Heart left ventricle (tissue), 13 donors: ENCODE data around the gene MOGAT1.

Experiments
- POLR2A ChIP-seq, 2 donors: fragments of 450-650 bp; IDR thresholded peaks; one replicate each; pipeline ENCODE4 v1.6.1; 2017; ENCODE audit warnings: antibody characterized with exemption in 2 of 2, mild to moderate bottlenecking in 2 of 2, moderate library complexity in 2 of 2
- TF ChIP-seq, protein P1 (sequence below), 12 donors: fragments of 200-600 bp; sonication (generic) in 4 of 12; IDR thresholded peaks; one replicate each; pipeline versions ENCODE4 v1.5.0 to v1.8.0; 2018 to 2022; ENCODE audit warnings: antibody characterized with exemption in 12 of 12, mild to moderate bottlenecking in 5 of 12
- donor health status: ischemic (EF 13 %, LVEDD 7.1; RV severe dilation, severe dysfunction).
- donor health status: DM: no; HTN: yes; CAD: no.
- donor health status: DM: no; HTN: no; CAD: no.
- donor health status: ischemic (EF 25% LVEDD 6.9; RV normal size, moderate dysfunction).
- donor health status: ischemic (EF 25% LVEDD 5.7; RV mildly dilated, moderate dysfunction).
- donor health status: ischemic (EF 35%, LVEDD 5.7; RV mildly dilated, moderate dysfunction).
- donor health status: nonischemic (EF 11% LVEDD 7.7; RV severe dilation, severe dysfunction).
- donor health status: DM: yes; HTN: yes; CAD: no.
- donor health status: PGD.
- donor health status: ischemic (EF 29% LVEDD 5.4; RV normal size, mild dysfunction).
- donor health status: nonischemic (EF 23%, LVEDD 6.1; RV moderate dilation, normal function).

DNA sequence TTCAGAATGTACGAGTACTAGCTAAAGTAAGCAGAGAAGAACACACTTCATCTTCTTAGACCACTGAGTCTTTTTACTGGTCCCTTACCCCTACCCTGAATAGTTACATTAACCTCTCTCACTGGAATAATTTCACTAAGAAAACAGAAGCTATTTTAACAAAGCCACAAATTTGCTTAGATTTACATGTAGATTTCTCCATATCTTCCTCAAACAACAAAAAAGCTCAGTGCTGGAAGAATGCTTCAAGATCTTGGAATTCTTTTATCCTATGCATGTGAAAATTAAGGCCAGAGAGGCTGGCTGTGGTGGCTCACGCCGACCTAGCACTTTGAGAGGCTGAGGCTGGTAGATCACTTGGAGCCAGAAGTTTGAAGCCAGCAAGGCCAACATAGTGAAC, 35.2 kb downstream of the MOGAT1 start:
- TF ChIP-seq, protein P1, sequence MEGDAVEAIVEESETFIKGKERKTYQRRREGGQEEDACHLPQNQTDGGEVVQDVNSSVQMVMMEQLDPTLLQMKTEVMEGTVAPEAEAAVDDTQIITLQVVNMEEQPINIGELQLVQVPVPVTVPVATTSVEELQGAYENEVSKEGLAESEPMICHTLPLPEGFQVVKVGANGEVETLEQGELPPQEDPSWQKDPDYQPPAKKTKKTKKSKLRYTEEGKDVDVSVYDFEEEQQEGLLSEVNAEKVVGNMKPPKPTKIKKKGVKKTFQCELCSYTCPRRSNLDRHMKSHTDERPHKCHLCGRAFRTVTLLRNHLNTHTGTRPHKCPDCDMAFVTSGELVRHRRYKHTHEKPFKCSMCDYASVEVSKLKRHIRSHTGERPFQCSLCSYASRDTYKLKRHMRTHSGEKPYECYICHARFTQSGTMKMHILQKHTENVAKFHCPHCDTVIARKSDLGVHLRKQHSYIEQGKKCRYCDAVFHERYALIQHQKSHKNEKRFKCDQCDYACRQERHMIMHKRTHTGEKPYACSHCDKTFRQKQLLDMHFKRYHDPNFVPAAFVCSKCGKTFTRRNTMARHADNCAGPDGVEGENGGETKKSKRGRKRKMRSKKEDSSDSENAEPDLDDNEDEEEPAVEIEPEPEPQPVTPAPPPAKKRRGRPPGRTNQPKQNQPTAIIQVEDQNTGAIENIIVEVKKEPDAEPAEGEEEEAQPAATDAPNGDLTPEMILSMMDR (IDR thresholded peaks at IDR 0.05) = no peak
- no peak for TF ChIP-seq POLR2A (IDR thresholded peaks at IDR 0.05)
